HG02870 (cell line): ENCODE data around the gene UCN3.
"Not testable (repeated sequence)": the region's sequence is repeated elsewhere in the genome, so short reads cannot be mapped to it uniquely, and the experiment has no call there.

ENCODE experiments used
- ATAC-seq: cut with Tn5 transposase; IDR thresholded peaks from one replicate; pipeline ENCODE4 v1.9.1; 2021; ENCODE audit warnings: mild to moderate bottlenecking, moderate library complexity; ENCODE audit not compliant: unreplicated experiment

The UCN3 gene

GRCh38 chr10:5365928-5366327 is 1.2 kb downstream of the UCN3 start:
- no peak for ATAC-seq

- no peak for ATAC-seq
Measured at GRCh38 chr10:5369362-5370158, 4.8 kb downstream of the UCN3 start.

- ATAC-seq: no peak
Measured at GRCh38 chr10:5370493-5371352, 6.0 kb downstream of the UCN3 start.

- ATAC-seq: no peak
Measured at GRCh38 chr10:5373307-5373706, 8.5 kb downstream of the UCN3 start.

GRCh38 chr10:5373891-5374611 is 9.3 kb downstream of the UCN3 start:
- no peak for ATAC-seq

GRCh38 chr10:5376450-5376849 is 11.7 kb downstream of the UCN3 start:
- no peak for ATAC-seq

GRCh38 chr10:5379202-5379601 is 14.4 kb downstream of the UCN3 start:
- not testable (repeated sequence) for ATAC-seq

- not testable (repeated sequence) for ATAC-seq
Measured at GRCh38 chr10:5380395-5380794, 15.6 kb downstream of the UCN3 start.

GRCh38 chr10:5381187-5381586 is 16.4 kb downstream of the UCN3 start:
- ATAC-seq: no peak

- ATAC-seq: no peak
Measured at GRCh38 chr10:5385224-5385623, 20.5 kb downstream of the UCN3 start.

GRCh38 chr10:5387169-5387568 is 22.4 kb downstream of the UCN3 start:
- ATAC-seq: no peak

- no peak for ATAC-seq
Measured at GRCh38 chr10:5390607-5391205, 25.9 kb downstream of the UCN3 start.

- no peak for ATAC-seq
Measured at GRCh38 chr10:5391790-5392189, 27.0 kb downstream of the UCN3 start.

- no peak for ATAC-seq
Measured at GRCh38 chr10:5393529-5393928, 28.8 kb downstream of the UCN3 start.

GRCh38 chr10:5395168-5395567 is 30.4 kb downstream of the UCN3 start:
- no peak for ATAC-seq

- no peak for ATAC-seq
Measured at GRCh38 chr10:5396556-5397300, 32.0 kb downstream of the UCN3 start.

GRCh38 chr10:5399332-5399731 is 34.6 kb downstream of the UCN3 start:
- no peak for ATAC-seq

- ATAC-seq: no peak
Measured at GRCh38 chr10:5400468-5401240, 35.9 kb downstream of the UCN3 start.

- ATAC-seq: no peak
Measured at GRCh38 chr10:5402798-5403197, 38.0 kb downstream of the UCN3 start.
